OCI-LY1 (cell line): ENCODE measurements around the gene ADAMTS20.
A peak's percentile ranks its signal among the peaks of the same experiment; 100 is the strongest.

Experiments used
- H2AFZ ChIP-seq: fragments of 200-600 bp; sonication (generic), shearing (Covaris generic); 2 replicates; pipeline ENCODE4 v1.6.0; 2014; ENCODE audit warnings: antibody characterized with exemption, mild to moderate bottlenecking, low read length
- H3F3A ChIP-seq: fragments of 200-600 bp; sonication (generic), shearing (Covaris generic); 2 replicates; pipeline ENCODE4 v1.6.0; 2014; ENCODE audit warnings: mild to moderate bottlenecking, antibody characterized with exemption, low read length, moderate library complexity; ENCODE audit not compliant: insufficient read depth
- H3K27ac ChIP-seq: fragments of 200-600 bp; sonication (generic); 2 replicates; pipeline ENCODE4 v1.5.1; 2014; ENCODE audit warnings: low read length, mixed run types, mild to moderate bottlenecking, low read depth; ENCODE audit not compliant: poor library complexity, severe bottlenecking
- H3K27me3 ChIP-seq: fragments of 200-600 bp; sonication (generic); 2 replicates; pipeline ENCODE4 v1.6.0; 2014; ENCODE audit warnings: antibody characterized with exemption, mild to moderate bottlenecking, low read length, moderate library complexity; ENCODE audit not compliant: insufficient read depth
- H3K36me3 ChIP-seq: fragments of 200-600 bp; sonication (generic); 2 replicates; pipeline ENCODE4 v1.6.1; 2014; ENCODE audit warnings: mild to moderate bottlenecking, antibody characterized with exemption, low read length, moderate library complexity, mixed read lengths; ENCODE audit not compliant: insufficient read depth
- H3K4me1 ChIP-seq: fragments of 200-600 bp; sonication (generic); 2 replicates; pipeline ENCODE4 v1.5.1; 2014; ENCODE audit warnings: mild to moderate bottlenecking, low read length, moderate library complexity; ENCODE audit not compliant: insufficient read depth, severe bottlenecking
- H3K4me2 ChIP-seq: fragments of 200-600 bp; sonication (generic), shearing (Covaris generic); 2 replicates; pipeline ENCODE4 v1.6.1; 2014; ENCODE audit warnings: low read length
- H3K4me3 ChIP-seq: fragments of 200-600 bp; sonication (generic); 2 replicates; pipeline ENCODE4 v1.5.1; 2014; ENCODE audit warnings: low read length, low read depth, mild to moderate bottlenecking, mixed read lengths; ENCODE audit not compliant: poor library complexity, severe bottlenecking
- H3K79me2 ChIP-seq: fragments of 200-600 bp; shearing (Covaris generic); 2 replicates; pipeline ENCODE4 v1.6.1; 2016; ENCODE audit warnings: mixed run types, low read length, mixed read lengths; ENCODE audit not compliant: insufficient read depth
- H3K9ac ChIP-seq: fragments of 200-600 bp; sonication (generic), shearing (Covaris generic); 2 replicates; pipeline ENCODE4 v1.6.1; 2014; ENCODE audit warnings: mild to moderate bottlenecking, low read length, mixed read lengths
- H3K9me2 ChIP-seq: fragments of 200-600 bp; sonication (generic), shearing (Covaris generic); 2 replicates; pipeline ENCODE4 v1.6.1; 2014; ENCODE audit warnings: low read depth, mild to moderate bottlenecking, low read length, mixed read lengths
- H3K9me3 ChIP-seq: fragments of 200-600 bp; shearing (Covaris generic); 2 replicates; pipeline ENCODE4 v1.6.1; 2014; ENCODE audit warnings: low read length, mixed read lengths
- H4K20me1 ChIP-seq: fragments of 200-600 bp; sonication (generic), shearing (Covaris generic); 2 replicates; pipeline ENCODE4 v1.6.0; 2016; ENCODE audit warnings: mild to moderate bottlenecking, low read length; ENCODE audit not compliant: insufficient read depth
- CTCF ChIP-seq: fragments of 200-600 bp; sonication (generic), shearing (Covaris generic); IDR thresholded peaks from 2 replicates; pipeline ENCODE4 v1.5.1; 2017; ENCODE audit warnings: mild to moderate bottlenecking, antibody characterized with exemption, low read length, moderate library complexity, mixed read lengths
- EZH2 ChIP-seq: fragments of 200-600 bp; sonication (generic), shearing (Covaris generic); IDR thresholded peaks from 2 replicates; pipeline ENCODE4 v1.8.0; 2017; ENCODE audit warnings: borderline replicate concordance, mixed run types, mild to moderate bottlenecking, antibody characterized with exemption, low read length, moderate library complexity, mixed read lengths

Gene ADAMTS20

GRCh38 chr12:43337571-43338444, 214.2 kb downstream of the ADAMTS20 start:
- H3K4me2 ChIP-seq: no peak overlapping the region
- no peaks in the 10 kb centered on the region for H3F3A ChIP-seq
- TF ChIP-seq EZH2: no peak
- TF ChIP-seq CTCF: no peak
- H3K36me3 ChIP-seq: no peaks in the 10 kb centered on the region
- no peaks in the 10 kb centered on the region for H3K4me1 ChIP-seq
- no peaks in the 10 kb centered on the region for H3K9me3 ChIP-seq
- H3K79me2 ChIP-seq: no peaks in the 10 kb centered on the region
- no peak overlapping the region for H3K27ac ChIP-seq
- H3K27me3 ChIP-seq: no peaks in the 10 kb centered on the region
- H2AFZ ChIP-seq: no peak overlapping the region
- no peaks in the 10 kb centered on the region for H4K20me1 ChIP-seq
- no peak overlapping the region for H3K4me3 ChIP-seq
- H3K9me2 ChIP-seq: no peaks in the 10 kb centered on the region
- H3K9ac ChIP-seq: no peak overlapping the region

GRCh38 chr12:43336962-43337555, 214.9 kb downstream of the ADAMTS20 start:
- TF ChIP-seq CTCF (peak; percentile 48), EZH2 (no peak)
- Histone ChIP-seq H4K20me1 (no peaks in the 10 kb centered on the region), H3K4me1 (no peaks in the 10 kb centered on the region), H3K9me3 (no peaks in the 10 kb centered on the region), H3K9ac (no peak overlapping the region), H3F3A (no peaks in the 10 kb centered on the region), H3K4me3 (no peak overlapping the region), H3K27ac (no peak overlapping the region), H3K36me3 (no peaks in the 10 kb centered on the region), H3K27me3 (no peaks in the 10 kb centered on the region), H3K9me2 (no peaks in the 10 kb centered on the region), H3K4me2 (no peak overlapping the region), H2AFZ (no peak overlapping the region), H3K79me2 (no peaks in the 10 kb centered on the region)

DNA sequence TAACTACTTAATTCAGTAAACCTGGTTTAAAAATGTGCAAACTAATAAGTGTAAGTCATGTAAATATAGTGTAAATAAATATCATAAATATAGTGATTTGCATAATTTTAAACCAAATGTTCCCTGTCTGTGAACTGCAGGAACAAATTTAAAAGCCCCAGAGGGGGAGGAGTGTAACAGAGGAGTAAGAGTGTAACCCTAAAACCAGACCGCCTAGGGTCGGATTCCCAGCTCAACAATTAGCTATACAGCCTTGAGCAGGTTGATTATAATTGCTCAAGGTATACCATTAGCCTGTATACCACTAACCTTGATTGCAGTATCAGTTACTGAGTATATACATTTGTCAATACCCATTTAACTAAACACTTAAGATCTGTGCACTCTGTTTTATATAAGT, 218.4 kb downstream of the ADAMTS20 start:
- H3K9me3 ChIP-seq: no peaks in the 10 kb centered on the region
- no peak overlapping the region for H3K27ac ChIP-seq
- no peaks in the 10 kb centered on the region for H3K79me2 ChIP-seq
- no peaks in the 10 kb centered on the region for H3K36me3 ChIP-seq
- H3K27me3 ChIP-seq: no peaks in the 10 kb centered on the region
- no peaks in the 10 kb centered on the region for H3K4me1 ChIP-seq
- no peaks in the 10 kb centered on the region for H3K9me2 ChIP-seq
- H3K4me2 ChIP-seq: no peak overlapping the region
- no peaks in the 10 kb centered on the region for H3F3A ChIP-seq
- H3K4me3 ChIP-seq: no peak overlapping the region
- TF ChIP-seq CTCF: no peak
- no peak for TF ChIP-seq EZH2
- no peak overlapping the region for H2AFZ ChIP-seq
- H4K20me1 ChIP-seq: no peaks in the 10 kb centered on the region
- H3K9ac ChIP-seq: no peak overlapping the region
